ENCODE results near the gene GGT1.
"Not testable (repeated sequence)": the region's sequence is repeated elsewhere in the genome, so short reads cannot be mapped to it uniquely, and the experiment has no call there.

GGT1 gene

DNA sequence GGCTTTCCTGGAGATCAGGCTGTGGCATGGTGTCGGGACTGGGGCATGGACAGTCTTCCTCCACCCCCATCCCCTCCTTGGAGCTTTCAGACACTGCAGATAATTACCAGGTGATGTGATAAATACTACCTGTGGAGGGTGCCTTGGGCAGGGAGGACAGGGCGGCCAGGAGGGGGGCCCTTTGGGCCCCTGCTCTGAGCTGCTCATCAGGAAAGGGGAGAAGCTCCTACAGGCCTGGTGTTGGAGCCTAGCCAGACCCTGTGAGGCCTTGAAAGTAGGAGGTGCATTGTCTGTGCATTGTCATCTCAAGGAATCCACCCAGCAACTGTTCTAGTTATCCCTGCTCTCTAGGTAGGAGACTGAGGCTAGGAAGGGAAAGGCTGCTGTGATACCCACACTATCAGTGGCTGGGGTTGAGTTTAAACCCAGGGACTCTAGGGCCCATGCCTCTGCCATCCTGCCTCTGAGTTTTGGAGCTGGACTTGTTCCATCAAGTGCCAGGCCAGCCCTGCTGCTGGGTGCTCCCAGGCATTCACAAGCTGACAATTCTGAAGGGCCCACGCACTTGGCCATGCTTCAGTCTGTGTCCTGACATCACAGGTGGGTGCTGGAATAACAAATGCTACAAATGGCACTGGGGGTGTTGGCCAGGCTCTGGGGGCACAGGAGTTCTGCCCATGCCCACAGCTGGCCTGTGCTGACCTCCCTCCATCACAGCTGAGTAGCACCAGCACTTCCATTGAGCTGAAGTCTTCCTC is 2.9 kb upstream of the GGT1 start:
- not testable (repeated sequence) for DNase-seq (ENCODE audit: low read depth, low spot score)

DNA sequence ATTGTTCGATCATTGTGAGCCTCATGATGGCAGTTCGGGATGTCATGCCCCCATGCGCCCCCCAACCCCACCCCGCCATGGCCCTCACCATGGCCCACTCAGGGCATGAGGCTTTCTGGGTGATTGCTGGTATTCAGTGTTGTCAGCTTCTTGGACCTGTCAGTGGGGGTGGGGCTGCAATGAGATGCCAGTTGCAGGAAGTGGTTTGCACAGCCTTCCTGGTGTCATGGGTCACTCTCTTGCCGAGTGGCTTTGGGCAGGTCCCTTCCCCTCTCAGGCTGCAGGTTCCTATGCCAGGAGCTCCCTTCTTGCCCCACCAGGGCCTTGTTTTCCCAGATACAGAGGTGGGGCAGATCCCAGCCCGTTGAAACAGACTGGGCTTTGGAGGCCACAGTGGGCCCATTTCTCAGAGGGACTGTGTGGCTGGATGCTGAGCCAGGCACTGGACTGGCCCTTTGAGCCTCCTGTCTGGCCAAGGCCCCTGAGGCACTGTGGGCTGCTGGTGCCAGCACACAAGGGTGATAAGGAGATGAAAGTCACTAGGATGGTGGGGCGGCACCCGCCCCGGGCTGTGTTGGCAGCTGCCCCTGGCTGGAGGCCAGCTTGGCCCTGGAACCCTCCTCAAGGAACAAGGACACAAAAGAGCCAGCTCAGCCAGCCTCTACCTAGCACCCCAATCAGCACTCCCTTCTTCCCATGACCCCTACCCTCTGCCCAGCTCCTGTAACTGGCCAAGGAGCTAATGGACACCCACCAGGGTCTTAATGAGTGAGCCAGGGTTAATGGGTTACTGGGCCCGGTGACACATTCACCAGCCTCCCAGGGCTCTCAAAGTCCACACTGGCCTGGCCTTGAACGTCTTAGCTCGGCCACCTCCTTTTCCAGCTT is 1.5 kb upstream of the GGT1 start:
- no peak for DNase-seq (ENCODE audit: low read depth, low spot score)

DNA sequence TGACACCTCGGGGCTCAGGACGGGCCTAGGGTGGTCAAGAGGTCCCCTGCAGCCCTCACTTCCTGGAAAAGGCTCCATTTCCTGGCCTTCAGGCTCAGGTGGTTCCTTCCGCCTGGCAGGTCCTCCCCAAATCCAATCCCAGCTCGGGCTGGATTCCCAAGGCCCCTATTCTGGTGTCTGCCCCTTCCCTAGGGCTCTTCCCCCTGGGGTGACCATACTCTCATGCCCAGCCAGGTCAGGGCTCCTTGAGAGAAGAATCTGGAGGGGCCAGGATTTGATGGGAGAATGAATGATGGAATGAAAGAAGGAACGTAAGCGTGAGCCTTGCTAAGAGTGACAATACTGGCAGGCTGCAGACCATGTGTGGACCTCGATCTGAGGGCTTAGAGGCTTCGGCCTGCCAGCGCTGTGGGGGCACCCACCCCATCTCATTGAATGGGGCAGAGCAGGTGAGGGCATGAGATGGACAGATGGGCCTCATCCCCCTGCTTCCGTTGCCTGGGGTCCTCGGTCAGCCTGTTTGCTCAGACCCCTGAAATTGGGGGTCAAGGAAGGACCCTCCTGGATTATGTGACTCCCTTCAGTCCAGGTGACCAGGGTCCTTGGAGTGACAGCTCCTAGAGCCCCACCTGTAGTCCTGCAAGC is 766 bp upstream of the GGT1 start:
- DNase-seq (ENCODE audit: low read depth, low spot score) = not testable (repeated sequence)

DNA sequence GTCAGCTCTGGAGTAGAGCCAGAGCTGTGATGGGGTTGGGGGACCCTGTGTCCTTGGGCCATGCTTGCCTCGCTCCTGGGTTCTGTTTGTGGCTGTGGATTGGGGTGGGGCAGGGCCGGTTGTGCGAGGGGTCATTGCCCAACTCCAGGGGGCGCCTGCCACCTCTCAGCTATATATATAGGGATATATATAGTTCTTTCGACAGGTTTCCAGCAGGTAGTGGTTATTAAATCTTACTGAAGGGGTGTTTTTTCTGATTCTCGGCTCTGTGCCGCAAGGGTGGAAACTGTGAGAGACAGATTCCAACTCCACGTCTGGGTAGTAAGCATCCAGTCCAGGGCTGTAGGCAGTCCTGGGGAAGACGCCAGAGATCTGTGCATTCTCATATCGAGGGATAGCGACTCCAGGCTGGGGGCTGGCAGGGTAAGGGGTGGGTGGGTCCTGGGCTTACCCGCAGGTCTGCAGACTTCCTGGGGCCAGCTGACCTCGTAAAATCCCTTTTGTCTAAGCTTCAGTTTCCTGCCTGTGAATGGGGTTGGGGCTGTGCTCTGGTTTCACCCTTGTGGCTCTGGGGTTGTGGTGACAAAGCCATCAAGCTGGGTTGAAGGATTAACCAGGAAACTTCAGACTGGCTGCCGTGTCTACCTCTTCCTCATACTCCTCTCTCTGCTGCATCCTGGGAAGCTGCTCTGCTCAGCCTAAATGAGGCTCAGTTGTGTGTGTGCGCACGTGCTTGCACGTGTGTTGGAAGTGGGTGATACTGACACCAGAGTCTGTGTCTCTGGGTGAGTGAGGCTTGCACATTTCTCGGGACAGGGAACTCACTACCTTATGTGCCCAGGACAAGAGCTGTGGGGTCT is 1.0 kb downstream of the GGT1 start:
- DNase-seq (ENCODE audit: low read depth, low spot score) = not testable (repeated sequence)

DNA sequence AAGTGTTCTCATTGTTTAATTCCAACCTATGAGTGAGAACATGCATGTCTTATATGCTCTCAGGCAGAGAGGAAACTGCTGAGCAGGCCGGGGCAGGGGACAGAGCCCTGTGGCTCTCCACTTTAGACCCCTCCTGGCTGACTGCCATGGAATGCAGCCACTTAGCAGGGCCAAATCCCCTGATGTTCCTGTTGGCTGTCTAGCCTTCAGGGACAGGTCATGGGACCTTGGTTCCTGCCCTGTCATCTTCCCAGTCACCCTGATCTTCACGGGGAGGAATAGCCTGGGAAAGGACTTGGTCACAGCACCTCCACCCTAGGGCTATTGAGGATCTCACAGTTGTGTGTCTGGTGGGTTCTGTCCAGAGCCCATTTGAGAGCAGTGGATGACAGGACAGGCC is 3.3 kb downstream of the GGT1 start:
- not testable (repeated sequence) for DNase-seq (ENCODE audit: low read depth, low spot score)

DNA sequence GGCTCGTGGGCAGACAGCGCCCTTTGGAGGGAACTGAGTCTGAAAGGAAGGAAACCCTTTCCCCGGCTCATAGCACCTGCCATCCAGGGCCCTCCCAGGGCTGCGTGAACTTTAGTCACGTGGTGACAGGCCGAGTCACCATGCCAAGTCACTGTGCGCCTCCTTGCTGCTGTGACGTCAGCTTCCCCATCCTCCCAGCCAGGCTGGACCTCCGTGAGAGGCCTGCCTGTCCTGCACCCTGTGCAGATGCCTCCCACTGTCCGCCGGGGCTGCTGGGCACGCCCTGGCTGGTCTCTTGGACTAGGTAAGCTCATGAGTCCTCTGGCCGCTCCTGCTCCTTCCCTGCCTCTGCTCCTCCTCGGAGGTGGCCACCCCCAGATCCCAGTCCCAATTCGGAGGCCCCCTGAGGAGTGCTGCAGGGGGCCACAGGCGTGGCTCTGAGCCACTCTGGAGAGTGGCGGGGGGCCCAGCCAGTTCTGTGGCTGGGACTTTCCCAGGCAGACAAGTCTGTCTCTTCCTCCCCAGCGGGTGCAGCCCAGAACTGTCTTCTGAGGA is 4.5 kb downstream of the GGT1 start:
- not testable (repeated sequence) for DNase-seq (ENCODE audit: low read depth, low spot score)

DNA sequence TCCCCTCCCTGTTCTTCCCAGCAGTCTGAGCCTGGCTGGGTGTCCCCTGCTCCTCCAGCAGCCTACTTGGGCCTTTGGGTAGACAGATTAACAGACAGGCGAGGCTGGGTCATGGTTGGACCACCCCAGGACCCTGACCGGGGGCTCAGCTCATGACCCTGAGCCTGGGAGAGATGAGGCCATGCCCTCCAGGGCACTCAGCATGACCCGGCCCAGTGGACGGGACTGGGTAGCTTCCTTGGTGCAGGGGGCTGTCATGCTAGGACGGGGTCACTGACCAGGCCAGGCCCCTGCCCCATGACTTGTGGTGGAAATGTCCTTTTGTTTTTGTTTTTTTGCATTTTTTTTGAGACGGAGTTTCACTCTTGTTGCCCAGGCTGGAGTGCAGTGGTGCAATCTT is 5.3 kb downstream of the GGT1 start:
- DNase-seq (ENCODE audit: low read depth, low spot score) = not testable (repeated sequence)

DNA sequence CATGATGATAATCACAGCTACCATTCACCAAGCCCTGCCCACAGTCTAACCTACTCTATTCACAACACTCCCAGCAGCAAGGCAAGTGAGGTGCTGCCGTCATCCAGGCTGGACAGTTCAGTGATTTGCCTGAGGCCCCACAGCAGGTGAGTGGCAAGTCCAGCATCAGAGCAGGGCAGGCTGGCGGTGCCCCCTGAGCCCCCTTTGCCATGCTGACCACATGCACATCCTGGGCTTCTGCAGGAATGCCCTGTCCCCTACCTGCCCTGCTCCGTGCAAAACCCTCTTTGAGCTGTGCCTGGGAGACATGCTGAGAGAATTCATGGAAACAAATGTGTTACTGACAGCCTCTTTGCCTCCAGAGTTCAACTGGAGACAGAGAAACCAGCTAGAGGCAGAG is 6.9 kb downstream of the GGT1 start:
- not testable (repeated sequence) for DNase-seq (ENCODE audit: low read depth, low spot score)

DNA sequence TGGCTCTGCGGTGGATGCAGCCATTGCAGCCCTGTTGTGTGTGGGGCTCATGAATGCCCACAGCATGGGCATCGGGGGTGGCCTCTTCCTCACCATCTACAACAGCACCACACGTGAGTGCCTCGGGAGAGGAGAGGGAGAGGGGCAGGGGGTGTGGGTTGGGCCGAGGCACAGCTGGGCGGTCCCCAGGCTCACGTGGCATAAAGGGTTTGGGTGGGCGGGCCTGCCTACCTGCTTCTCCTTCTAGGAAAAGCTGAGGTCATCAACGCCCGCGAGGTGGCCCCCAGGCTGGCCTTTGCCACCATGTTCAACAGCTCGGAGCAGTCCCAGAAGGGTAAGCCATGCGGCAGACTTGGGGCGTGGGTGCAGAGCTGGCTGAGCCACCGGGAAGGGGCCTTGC is 11.8 kb downstream of the GGT1 start:
- DNase-seq (ENCODE audit: low read depth, low spot score) = not testable (repeated sequence)

DNA sequence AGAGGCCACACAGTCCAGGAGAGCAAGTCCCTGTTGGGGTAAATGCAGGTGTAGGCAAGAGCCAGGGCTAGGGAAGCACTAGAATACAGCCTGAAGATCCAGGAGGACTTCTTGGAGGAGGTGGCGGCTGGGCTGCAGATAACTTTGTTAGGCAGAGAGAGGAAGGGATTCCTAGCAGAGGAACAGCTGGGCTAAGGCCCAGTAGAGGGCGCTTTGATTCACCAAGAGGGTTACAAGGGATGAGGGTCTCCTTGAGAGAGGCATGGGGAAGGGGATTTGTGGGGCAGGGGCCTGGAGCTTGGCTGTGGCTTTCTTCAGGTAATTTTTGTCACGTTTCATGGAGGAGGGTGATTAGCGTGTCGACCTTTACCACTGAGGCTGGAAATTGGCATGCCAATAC is 18.3 kb downstream of the GGT1 start:
- not testable (repeated sequence) for DNase-seq (ENCODE audit: low read depth, low spot score)

DNA sequence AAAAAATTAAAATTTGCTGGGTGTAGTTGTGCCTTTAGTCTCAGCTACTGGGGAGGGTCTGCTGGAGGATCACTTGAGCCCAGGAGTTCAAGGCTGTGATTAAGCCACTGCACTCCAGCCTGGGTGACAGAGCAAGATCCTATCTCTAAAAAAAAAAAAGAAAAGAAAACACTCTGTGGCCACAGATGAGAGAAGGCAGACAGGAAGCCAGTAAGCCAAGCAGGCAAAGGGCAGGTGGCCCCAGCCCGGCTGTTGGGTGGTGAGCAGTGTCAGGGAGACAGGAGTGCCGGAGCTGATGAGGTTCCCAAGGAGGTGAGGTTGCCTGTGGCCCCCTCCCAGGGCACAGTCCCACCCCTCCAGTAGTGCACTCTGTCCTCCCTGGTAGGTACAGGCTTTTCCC is 19.6 kb downstream of the GGT1 start:
- DNase-seq (ENCODE audit: low read depth, low spot score) = not testable (repeated sequence)

DNA sequence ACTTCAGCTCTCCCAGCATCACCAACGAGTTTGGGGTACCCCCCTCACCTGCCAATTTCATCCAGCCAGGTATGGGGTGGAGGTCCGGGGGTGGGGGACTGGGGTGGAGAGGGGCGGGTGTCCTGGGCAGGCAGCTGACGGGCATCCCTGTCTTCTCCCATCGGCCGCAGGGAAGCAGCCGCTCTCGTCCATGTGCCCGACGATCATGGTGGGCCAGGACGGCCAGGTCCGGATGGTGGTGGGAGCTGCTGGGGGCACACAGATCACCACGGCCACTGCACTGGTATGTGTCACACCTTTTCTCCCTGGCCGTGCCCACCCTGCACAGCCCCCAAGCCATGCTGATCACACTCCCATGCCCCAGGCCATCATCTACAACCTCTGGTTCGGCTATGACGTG is 24.9 kb downstream of the GGT1 start:
- DNase-seq (ENCODE audit: low read depth, low spot score) = not testable (repeated sequence)

DNA sequence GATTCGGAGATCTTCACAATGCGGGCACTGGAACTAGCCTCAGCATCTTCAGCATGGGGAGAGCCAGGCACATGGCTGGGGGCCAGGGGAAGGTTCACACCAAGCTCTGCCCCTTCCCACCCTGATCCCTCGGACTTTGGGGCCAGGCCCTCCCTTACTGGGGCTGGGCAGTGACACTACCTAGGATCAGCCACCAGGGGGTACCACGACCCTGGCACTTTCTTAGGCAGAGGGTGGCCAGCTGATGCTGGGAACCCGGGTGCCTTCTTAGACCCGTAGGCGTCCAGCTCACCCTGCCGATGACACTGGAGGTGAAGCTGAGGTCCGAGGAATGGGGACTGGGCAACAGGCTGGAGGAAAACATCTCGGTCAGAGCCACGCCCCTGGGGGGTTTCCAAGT is 26.1 kb downstream of the GGT1 start:
- not testable (repeated sequence) for DNase-seq (ENCODE audit: low read depth, low spot score)

DNA sequence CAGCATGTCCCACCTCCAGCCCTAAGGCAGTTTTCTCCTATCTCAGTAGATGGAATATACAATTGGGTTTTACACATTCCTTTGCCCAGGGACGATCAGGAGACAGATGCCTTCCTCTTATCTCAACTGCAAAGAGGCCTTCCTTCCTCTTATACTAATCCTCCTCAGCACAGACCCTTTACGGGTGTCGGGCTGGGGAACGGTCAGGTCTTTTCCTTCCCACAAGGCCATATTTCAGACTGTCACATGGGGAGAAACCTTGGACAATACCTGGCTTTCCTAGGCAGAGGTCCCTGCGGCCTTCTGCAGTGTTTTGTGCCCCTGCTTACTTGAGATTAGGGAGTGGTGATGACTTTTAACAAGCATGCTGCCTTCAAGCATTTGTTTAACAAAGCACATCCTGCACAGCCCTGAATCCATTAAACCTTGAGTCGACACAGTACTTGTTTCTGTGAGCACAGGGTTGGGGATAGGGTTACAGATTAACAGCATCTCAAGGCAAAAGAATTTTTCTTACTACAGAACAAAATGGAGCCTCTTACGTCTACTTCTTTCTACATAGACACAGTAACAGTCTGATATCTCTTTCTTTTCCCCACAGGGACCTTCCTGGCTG is 27.9 kb downstream of the GGT1 start:
- DNase-seq (ENCODE audit: low read depth, low spot score) = not testable (repeated sequence)

DNA sequence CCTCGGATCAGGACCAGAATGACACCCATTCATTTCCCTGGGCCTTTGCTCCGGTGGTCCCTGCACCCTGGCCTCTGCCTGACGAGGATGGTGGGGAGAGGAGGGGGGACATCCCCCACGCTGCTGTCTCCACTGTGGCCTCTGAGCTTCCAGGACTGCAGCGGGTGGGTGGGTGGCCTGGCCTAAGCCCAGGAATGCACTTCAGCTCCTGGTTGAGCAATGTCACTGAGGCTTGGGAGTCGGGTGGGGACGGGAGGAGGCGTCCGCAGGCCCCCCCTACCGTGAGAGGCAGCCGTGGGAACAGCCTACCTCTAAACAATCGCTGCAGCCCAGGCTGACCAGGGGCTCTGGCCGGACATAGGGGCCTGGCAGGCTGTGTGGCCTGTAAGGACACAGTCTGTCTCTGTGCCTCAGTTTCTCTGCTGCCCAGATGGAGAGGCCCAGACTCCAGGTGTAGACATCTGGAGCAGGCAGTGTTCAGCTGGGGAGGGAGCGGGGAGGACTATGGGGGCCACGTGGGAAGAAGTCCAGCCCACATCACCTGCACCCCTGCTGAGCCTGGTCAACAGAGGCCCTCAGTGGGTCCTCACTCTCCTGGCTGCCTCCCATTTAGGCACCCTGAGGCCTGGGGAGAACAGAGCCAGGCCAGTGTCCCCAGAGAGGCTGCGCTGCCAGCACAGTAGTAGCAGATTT is 28.6 kb downstream of the GGT1 start:
- not testable (repeated sequence) for DNase-seq (ENCODE audit: low read depth, low spot score)

DNA sequence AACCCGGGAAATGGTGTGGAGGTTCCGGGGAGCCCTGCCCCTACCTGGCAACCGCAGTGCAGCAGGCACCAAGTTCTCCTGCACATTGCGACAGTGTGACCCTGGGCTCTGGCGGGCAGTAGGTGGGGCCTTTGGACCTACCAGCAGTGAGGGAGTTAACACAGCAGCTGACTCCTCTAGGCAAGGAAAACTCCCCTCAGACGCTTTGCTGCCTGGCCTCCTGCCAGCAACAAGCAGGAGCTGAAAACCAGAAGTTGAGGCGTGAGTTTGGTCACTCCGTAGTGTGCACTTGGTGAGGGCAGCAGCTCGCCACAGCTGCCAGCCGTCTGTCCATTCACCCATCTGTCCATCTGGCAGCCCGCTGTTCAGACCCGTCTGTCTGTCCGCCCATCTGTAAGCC is 29.6 kb downstream of the GGT1 start:
- DNase-seq (ENCODE audit: low read depth, low spot score) = not testable (repeated sequence)

DNA sequence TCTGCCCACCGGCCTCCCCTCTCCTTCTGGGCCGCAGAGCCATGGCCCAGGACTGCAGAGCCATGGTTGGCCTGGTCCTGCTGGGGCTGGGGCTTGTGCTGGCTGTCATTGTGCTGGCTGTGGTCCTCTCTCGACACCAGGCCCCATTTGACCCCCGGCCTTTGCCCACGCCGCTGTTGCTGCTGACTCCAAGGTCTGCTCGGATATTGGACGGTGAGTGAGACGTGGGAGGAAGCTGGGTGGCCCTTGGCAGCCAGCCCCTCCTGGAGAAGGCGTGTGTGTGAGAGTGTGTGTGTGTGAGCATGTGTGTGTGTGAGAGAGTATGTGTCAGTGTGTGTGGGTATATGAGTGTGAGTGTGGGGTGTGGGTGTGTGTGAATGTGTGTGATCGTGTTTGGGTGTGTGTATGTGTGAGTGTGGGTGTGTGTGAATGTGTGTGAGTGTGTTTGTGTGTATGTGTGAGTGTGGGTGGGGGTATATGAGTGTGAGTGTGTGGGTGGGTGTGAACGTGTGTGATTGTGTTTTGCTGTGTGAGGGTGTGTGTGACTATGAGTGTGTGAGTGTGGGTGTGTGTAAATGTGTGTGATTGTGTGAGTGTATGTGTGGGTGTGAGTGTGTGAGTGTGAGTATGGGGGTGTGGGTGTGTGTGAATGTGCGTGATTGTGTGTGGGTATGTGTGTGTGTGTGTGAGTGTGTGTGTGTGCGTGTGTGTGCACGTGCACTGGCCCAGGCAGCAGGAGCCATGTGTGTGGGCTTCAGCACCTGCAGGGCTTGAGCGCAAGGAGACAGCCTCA is 30.4 kb downstream of the GGT1 start:
- DNase-seq (ENCODE audit: low read depth, low spot score) = not testable (repeated sequence)

DNA sequence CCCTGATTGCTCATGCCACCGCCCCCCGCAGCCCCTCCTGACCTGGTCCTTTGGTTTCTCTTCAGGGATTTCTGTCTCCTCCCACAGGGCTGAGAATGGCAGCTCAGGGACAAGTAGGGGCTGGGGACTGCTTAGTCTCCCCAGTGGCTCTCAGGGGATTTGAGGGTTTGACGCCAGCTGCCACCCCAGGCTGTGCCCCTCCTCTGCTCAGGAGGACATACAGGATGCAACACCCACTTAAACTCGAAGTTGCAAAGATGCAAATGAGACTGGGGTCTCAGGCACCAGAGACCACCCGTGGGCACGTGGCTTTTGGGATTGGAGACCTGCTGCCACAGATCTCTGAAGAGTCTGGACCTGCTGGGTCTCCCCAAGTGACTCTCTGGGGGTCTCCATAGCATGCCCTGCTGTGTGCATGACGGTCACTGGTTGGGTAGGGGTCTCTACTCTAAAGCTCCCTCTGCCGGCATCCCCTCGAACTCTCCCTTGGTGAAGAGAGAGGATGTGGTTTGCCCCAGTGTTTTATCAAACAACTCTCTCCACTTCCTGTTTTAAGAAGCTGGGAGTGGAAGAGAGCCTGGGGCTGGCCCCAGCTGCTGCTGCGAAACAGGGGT is 31.9 kb downstream of the GGT1 start:
- DNase-seq (ENCODE audit: low read depth, low spot score) = not testable (repeated sequence)

DNA sequence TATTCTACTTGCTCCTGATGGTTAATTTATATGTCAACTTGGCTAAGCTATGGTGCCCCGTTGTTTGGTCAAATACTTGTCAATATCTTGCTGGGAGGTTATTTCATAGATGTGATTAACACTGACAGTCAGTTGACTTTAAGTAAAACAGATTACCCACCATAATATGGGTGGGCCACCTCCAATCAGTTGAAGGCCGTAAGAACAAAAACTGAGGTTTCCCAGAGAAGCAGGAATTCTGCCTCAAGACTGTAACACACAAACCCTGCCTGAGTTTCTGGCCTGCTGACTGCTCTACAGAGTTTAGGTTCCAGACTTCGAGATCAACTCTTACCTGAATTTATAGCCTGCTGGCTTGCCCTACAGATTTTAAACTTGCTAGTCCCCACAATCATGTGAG is 33.5 kb downstream of the GGT1 start:
- DNase-seq (ENCODE audit: low read depth, low spot score) = not testable (repeated sequence)

Data from iPS DF 19.7 (cell line).